Activated CD8-positive, alpha-beta T cell treated with anti-CD3 and anti-CD28 coated beads for 36 hours (primary cell): ENCODE data around the gene RALY. TPM values are rescaled to one million over a fixed set of nuclear protein-coding genes. Genes with fewer than 3 reads are reported as not detected.

ENCODE experiments used
- ATAC-seq: fragments of 200-7000 bp; cut with Tn5 transposase; one replicate; pipeline ENCODE4 v1.10.0; 2021; ENCODE audit warnings: mild to moderate bottlenecking, moderate library complexity
- CTCF ChIA-PET: fragments of 350-600 bp; sonication (Branson Sonifier 250); formaldehyde crosslinking; loops from one replicate; lab custom pipeline; 2021; ENCODE audit warnings: antibody characterized with exemption; lab: Charles Lee
- POLR2A ChIA-PET: fragments of 350-600 bp; sonication (Branson Sonifier 250); formaldehyde crosslinking; loops from one replicate; lab custom pipeline; 2021; ENCODE audit warnings: antibody characterized with exemption; lab: Charles Lee
- DNase-seq: peaks from one replicate; pipeline ENCODE4 v3.0.0-alpha.2; 2020
- H3K27ac Mint-ChIP-seq: one replicate; pipeline ENCODE4 v1.8.0; 2021; ENCODE audit warnings: mild to moderate bottlenecking, mixed read lengths
- H3K27me3 Mint-ChIP-seq: one replicate; pipeline ENCODE4 v1.8.0; 2021; ENCODE audit warnings: mixed read lengths
- H3K36me3 Mint-ChIP-seq: one replicate; pipeline ENCODE4 v1.8.0; 2021; ENCODE audit warnings: low read depth, mixed read lengths
- H3K4me1 Mint-ChIP-seq: one replicate; pipeline ENCODE4 v1.8.0; 2021; ENCODE audit warnings: low read depth, mixed read lengths
- H3K4me3 Mint-ChIP-seq: one replicate; pipeline ENCODE4 v1.8.0; 2021; ENCODE audit warnings: mild to moderate bottlenecking, moderate library complexity, mixed read lengths
- H3K9me3 Mint-ChIP-seq: one replicate; pipeline ENCODE4 v1.8.0; 2021; ENCODE audit warnings: mixed read lengths
- intact Hi-C: fragments of 100-400 bp; cut with micrococcal nuclease; formaldehyde crosslinking; loops from one replicate; pipeline ENCODE4 v1.10.0; 2022
- total RNA-seq, 2 experiments: library from RNA; stranded (reverse); gene quantifications; one replicate each; pipeline ENCODE4 v1.2.3, GENCODE V29; 2021
- TF ChIP-seq, protein P1 (sequence below): fragments of 200-600 bp; IDR thresholded peaks from one replicate; pipeline ENCODE4 v1.8.0; 2022; ENCODE audit warnings: antibody characterized with exemption, mild to moderate bottlenecking

RALY gene
- total RNA-seq, 2 experiments from 2014 or later: 151 to 153 TPM

DNA sequence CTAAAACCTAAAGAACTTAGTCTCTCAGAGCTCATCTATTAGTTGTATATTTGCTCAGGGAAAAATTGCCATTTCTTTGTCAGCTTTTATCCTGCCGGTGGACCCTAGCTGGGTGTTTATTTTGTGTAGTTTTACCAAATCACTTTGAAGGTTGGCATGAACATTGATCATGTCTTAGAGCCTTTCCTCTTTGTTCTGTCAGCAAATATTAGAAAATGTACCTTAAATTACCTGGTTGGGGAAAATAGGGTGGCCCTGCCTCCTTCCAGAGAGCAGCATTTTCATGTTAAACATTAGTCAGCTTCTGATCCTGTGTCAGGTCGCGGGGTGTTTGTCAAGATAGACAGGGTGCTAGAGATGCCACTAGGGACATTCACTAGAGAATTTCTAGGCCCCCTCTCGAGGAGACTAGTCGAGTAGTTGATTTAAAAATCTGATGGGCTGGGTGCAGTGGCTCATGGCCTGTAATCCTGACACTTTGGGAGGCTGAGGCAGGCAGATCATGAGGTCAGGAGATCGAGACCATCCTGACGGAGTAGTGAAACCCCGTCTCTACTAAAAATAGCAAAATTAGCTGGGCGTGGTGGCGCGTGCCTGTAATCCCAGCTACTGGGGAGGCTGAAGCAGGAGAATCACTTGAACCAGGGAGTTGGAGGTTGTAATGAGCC is 11.2 kb downstream of the RALY start:
- TF ChIP-seq, protein P1, sequence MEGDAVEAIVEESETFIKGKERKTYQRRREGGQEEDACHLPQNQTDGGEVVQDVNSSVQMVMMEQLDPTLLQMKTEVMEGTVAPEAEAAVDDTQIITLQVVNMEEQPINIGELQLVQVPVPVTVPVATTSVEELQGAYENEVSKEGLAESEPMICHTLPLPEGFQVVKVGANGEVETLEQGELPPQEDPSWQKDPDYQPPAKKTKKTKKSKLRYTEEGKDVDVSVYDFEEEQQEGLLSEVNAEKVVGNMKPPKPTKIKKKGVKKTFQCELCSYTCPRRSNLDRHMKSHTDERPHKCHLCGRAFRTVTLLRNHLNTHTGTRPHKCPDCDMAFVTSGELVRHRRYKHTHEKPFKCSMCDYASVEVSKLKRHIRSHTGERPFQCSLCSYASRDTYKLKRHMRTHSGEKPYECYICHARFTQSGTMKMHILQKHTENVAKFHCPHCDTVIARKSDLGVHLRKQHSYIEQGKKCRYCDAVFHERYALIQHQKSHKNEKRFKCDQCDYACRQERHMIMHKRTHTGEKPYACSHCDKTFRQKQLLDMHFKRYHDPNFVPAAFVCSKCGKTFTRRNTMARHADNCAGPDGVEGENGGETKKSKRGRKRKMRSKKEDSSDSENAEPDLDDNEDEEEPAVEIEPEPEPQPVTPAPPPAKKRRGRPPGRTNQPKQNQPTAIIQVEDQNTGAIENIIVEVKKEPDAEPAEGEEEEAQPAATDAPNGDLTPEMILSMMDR: no peak
- ATAC-seq (no peak), DNase-seq (no peak)
- Mint-ChIP-seq H3K27ac (no peak overlapping the region), H3K36me3 (peaks cover 26% of the 10 kb centered on the region), H3K4me1 (peaks cover 82% of the 10 kb centered on the region), H3K9me3 (no peaks in the 10 kb centered on the region), H3K4me3 (no peak overlapping the region), H3K27me3 (no peaks in the 10 kb centered on the region)
- intact Hi-C loops: no loop called here
- ChIA-PET CTCF (interaction anchor here (1.1 to 1.6 kb wide), 3 partner anchors 9 to 18 kb away, joined by 3 to 7 read pairs (median 3); partner anchors contain the start of gene RALY), POLR2A (interaction anchor here (0.9 kb wide), 1 partner anchor 11 kb away, joined by 3 read pairs; the partner anchor contains the start of gene RALY)

DNA sequence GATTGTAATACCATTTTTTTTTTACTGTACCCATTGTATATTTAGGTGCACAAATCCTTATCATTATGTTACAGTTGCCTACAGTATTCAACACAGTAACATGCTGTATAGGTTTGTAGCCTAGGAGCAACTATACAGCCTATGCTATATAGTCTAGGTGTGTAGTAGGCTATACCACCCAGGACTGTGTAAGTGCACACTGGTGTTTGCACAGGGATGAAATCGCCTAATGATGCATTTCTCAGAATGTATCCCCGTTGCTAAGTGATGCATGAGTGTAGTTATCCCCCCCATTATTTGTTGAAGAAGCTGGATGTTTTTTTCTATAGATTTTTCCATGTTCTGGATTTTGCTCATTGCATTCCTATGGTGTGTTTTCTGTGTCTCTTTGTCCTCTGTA is 12.9 kb downstream of the RALY start:
- ChIA-PET POLR2A (interaction anchor here (0.7 to 1.6 kb wide), 4 partner anchors 9 to 106 kb away, joined by 3 to 7 read pairs (median 4); partner anchors contain the start of gene EIF2S2), CTCF (no interaction called here)
- Mint-ChIP-seq H3K27me3 (no peaks in the 10 kb centered on the region), H3K36me3 (peaks cover 23% of the 10 kb centered on the region), H3K9me3 (no peaks in the 10 kb centered on the region), H3K27ac (no peak overlapping the region), H3K4me3 (no peak overlapping the region), H3K4me1 (peaks cover 84% of the 10 kb centered on the region)
- TF ChIP-seq, protein P1: no peak
- DNase-seq (no peak), ATAC-seq (no peak)
- intact Hi-C loops: no loop called here

GRCh38 chr20:34008477-34008876 is 14.8 kb downstream of the RALY start:
- H3K27me3 Mint-ChIP-seq: no peaks in the 10 kb centered on the region
- no peak for ATAC-seq
- no peaks in the 10 kb centered on the region for H3K9me3 Mint-ChIP-seq
- TF ChIP-seq, protein P1: no peak
- intact Hi-C loops: no loop called here
- CTCF ChIA-PET: interaction anchor here (2.0 to 2.1 kb wide), 2 partner anchors 14 to 93 kb away, joined by 5 to 7 read pairs; no protein-coding TSS in a partner anchor
- DNase-seq: no peak
- peaks cover 22% of the 10 kb centered on the region for H3K36me3 Mint-ChIP-seq
- H3K27ac Mint-ChIP-seq: peak overlapping the region; percentile 25
- POLR2A ChIA-PET: no interaction called here
- H3K4me1 Mint-ChIP-seq: peaks cover 84% of the 10 kb centered on the region
- no peak overlapping the region for H3K4me3 Mint-ChIP-seq

DNA sequence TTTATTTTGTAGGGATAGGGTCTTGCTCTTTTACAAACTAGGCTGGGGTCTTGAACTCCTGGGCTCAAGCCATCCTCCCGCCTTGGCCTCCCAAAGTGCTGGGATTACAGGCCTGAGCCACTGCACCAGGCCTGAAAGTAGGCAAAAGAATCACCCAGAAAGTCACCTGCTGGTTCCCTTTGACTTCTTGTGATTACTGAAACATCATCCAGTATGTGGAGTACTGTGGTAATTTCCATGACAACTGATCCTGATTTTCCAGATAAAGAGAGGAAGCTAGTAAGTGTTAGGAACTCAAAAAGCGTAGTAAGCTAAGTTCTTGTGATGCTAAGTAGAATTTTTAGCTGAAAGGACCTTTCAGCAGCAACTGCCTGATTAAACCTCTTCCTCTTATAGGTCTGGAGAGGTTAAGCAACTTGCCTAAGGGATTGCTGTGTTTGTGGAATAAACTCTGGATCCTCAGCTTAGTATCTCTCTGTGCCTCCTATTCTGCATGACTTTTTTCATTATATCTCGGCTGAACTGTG is 16.8 kb downstream of the RALY start:
- Mint-ChIP-seq H3K36me3 (peaks cover 18% of the 10 kb centered on the region), H3K9me3 (no peaks in the 10 kb centered on the region), H3K27me3 (no peaks in the 10 kb centered on the region), H3K4me1 (peaks cover 84% of the 10 kb centered on the region), H3K27ac (peak overlapping the region; percentile 1), H3K4me3 (no peak overlapping the region)
- ChIA-PET CTCF (interaction anchor here (0.9 to 1.9 kb wide), 4 partner anchors 15 to 58 kb away, joined by 3 to 4 read pairs (median 4); partner anchors contain the start of gene RALY), POLR2A (interaction anchor here (0.8 kb wide), 2 partner anchors 15 to 17 kb away, joined by 3 to 4 read pairs; no protein-coding TSS in a partner anchor)
- intact Hi-C loops: no loop called here
- no peak for DNase-seq
- ATAC-seq: no peak
- TF ChIP-seq, protein P1: no peak

- H3K27me3 Mint-ChIP-seq: no peaks in the 10 kb centered on the region
- no peaks in the 10 kb centered on the region for H3K9me3 Mint-ChIP-seq
- H3K27ac Mint-ChIP-seq: peak overlapping the region; percentile 13
- no peak for ATAC-seq
- no peak overlapping the region for H3K4me3 Mint-ChIP-seq
- DNase-seq: no peak
- intact Hi-C loops: no loop called here
- CTCF ChIA-PET: interaction anchor here (0.9 to 1.9 kb wide), 5 partner anchors 10 to 58 kb away, joined by 3 to 4 read pairs (median 4); partner anchors contain the start of gene RALY
- POLR2A ChIA-PET: interaction anchor here (0.8 kb wide), 1 partner anchor 18 kb away, joined by 3 read pairs; no protein-coding TSS in a partner anchor
- H3K36me3 Mint-ChIP-seq: peaks cover 16% of the 10 kb centered on the region
- H3K4me1 Mint-ChIP-seq: peaks cover 85% of the 10 kb centered on the region
- TF ChIP-seq, protein P1: no peak
Measured at GRCh38 chr20:34011275-34011674, 17.6 kb downstream of the RALY start.
